Measurements from ENCODE around the gene LRRC56.

DNA sequence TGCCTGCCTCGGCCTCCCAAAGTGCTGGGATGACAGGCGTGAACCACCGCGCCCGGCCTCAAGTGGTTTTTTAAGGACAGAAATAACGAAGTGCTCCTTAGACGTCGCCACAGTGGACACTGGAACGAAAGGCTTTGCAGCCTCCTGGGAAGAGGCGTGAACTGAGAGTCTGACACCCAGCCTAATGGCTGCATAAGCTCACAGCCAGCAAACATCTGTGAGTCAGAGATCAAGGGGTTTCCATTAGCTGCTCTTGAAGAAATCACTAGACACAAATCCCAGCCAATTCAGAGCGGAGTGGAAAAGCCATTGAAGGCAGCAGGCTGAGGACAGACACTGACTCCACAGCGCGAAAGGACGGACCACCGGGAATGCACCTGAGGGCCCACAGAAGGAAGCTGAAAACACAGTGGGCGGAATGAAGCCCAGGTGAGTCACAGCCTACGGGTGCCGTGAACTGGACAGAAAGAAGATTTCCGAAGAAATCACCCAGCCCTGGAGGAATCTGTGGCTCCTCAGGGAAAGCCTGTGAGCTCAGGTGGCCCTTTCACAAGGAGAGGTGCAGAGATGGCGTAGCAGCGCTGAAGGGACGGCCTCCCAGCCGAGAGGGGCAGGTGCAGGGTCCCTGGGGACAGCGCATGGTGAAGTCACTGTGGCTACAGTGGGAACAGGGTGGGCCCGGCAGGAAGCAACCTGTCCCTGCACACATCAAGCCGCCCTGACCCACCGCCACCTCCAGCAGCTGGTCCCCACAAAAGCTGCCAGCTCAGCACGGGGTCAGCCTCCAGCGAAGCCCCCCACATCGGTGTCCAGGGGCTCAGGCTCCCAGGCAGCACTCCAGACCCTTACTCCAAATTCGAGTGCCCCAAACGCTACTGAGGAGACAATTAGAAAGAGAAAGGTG lies 11.6 kb downstream of the LRRC56 start:
- TF ChIP-seq, protein P1, sequence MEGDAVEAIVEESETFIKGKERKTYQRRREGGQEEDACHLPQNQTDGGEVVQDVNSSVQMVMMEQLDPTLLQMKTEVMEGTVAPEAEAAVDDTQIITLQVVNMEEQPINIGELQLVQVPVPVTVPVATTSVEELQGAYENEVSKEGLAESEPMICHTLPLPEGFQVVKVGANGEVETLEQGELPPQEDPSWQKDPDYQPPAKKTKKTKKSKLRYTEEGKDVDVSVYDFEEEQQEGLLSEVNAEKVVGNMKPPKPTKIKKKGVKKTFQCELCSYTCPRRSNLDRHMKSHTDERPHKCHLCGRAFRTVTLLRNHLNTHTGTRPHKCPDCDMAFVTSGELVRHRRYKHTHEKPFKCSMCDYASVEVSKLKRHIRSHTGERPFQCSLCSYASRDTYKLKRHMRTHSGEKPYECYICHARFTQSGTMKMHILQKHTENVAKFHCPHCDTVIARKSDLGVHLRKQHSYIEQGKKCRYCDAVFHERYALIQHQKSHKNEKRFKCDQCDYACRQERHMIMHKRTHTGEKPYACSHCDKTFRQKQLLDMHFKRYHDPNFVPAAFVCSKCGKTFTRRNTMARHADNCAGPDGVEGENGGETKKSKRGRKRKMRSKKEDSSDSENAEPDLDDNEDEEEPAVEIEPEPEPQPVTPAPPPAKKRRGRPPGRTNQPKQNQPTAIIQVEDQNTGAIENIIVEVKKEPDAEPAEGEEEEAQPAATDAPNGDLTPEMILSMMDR (IDR thresholded peaks at IDR 0.05): no peak
- TF ChIP-seq POLR2AphosphoS5 (IDR thresholded peaks at IDR 0.05) (no peak), POLR2A (IDR thresholded peaks at IDR 0.05) (no peak)

All from breast epithelium (tissue), 3 donors.